ENCODE measurements around the gene MSRB2.

The MSRB2 gene

DNA sequence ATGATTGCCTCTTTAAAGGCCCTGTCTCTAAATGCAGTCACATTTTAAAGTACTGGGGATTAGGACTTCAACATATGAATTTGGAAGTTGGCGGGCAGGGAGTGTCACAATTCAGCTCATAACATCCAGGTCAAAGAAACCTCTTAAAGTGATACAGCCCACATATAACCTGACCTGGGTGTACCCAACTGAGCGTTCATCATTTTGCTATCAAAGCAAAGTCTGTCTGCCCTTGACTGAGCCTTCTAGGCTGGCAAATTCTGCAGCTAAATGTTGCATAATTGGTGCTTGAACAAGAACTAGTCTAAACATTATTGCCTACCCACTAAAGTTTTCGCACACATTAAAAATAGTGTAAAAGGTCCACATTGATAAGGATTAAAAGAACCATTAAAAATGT, 3.7 kb downstream of the MSRB2 start:
- H3K9me2 ChIP-seq (replicated peaks; ENCODE audit: insufficient read depth, low read length), result no peaks in the 10 kb centered on the region
- H3K9ac ChIP-seq (ENCODE audit: low read length), result no peak overlapping the region
- H3K36me3 ChIP-seq (ENCODE audit: low read length), result no peaks in the 10 kb centered on the region
- H2AFZ ChIP-seq (ENCODE audit: low read depth, low read length, severe bottlenecking), result no peak overlapping the region
- H3K9me3 ChIP-seq (ENCODE audit: insufficient read depth, low read length), result no peaks in the 10 kb centered on the region
- no peak overlapping the region for H3K27ac ChIP-seq (ENCODE audit: low read depth, low read length)
- no peaks in the 10 kb centered on the region for H3K79me2 ChIP-seq (ENCODE audit: insufficient read depth, low read length)
- no peak for TF ChIP-seq EZH2phosphoT487 (conservative IDR thresholded peaks at IDR 0.05; ENCODE audit: low read length)
- TF ChIP-seq CTCF (IDR thresholded peaks at IDR 0.05; ENCODE audit: insufficient read depth, low read length, poor library complexity, severe bottlenecking), result no peak
- H3K4me2 ChIP-seq (ENCODE audit: low read depth, low read length, poor library complexity, severe bottlenecking), result no peak overlapping the region
- H3K4me3 ChIP-seq (ENCODE audit: insufficient read depth, low read length, poor library complexity, severe bottlenecking), result no peak overlapping the region
- H3F3A ChIP-seq (ENCODE audit: insufficient read depth), result no peaks in the 10 kb centered on the region
- H4K20me1 ChIP-seq (ENCODE audit: low read depth, low read length), result no peaks in the 10 kb centered on the region
- no peaks in the 10 kb centered on the region for H3K27me3 ChIP-seq (ENCODE audit: low read length)

- Histone ChIP-seq H3K27me3 (ENCODE audit: low read length) (no peaks in the 10 kb centered on the region), H3K27ac (ENCODE audit: low read depth, low read length) (no peak overlapping the region), H4K20me1 (ENCODE audit: low read depth, low read length) (no peaks in the 10 kb centered on the region), H3F3A (ENCODE audit: insufficient read depth) (no peaks in the 10 kb centered on the region), H2AFZ (ENCODE audit: low read depth, low read length, severe bottlenecking) (no peak overlapping the region), H3K36me3 (ENCODE audit: low read length) (no peaks in the 10 kb centered on the region), H3K79me2 (ENCODE audit: insufficient read depth, low read length) (no peaks in the 10 kb centered on the region), H3K9me3 (ENCODE audit: insufficient read depth, low read length) (no peaks in the 10 kb centered on the region), H3K9ac (ENCODE audit: low read length) (no peak overlapping the region), H3K4me2 (ENCODE audit: low read depth, low read length, poor library complexity, severe bottlenecking) (no peak overlapping the region), H3K9me2 (replicated peaks; ENCODE audit: insufficient read depth, low read length) (no peaks in the 10 kb centered on the region), H3K4me3 (ENCODE audit: insufficient read depth, low read length, poor library complexity, severe bottlenecking) (no peak overlapping the region)
- TF ChIP-seq CTCF (IDR thresholded peaks at IDR 0.05; ENCODE audit: insufficient read depth, low read length, poor library complexity, severe bottlenecking), result no peak
- TF ChIP-seq EZH2phosphoT487 (conservative IDR thresholded peaks at IDR 0.05; ENCODE audit: low read length), result no peak
Observed at GRCh38 chr10:23099816-23100215, 4.4 kb downstream of the MSRB2 start.

DNA sequence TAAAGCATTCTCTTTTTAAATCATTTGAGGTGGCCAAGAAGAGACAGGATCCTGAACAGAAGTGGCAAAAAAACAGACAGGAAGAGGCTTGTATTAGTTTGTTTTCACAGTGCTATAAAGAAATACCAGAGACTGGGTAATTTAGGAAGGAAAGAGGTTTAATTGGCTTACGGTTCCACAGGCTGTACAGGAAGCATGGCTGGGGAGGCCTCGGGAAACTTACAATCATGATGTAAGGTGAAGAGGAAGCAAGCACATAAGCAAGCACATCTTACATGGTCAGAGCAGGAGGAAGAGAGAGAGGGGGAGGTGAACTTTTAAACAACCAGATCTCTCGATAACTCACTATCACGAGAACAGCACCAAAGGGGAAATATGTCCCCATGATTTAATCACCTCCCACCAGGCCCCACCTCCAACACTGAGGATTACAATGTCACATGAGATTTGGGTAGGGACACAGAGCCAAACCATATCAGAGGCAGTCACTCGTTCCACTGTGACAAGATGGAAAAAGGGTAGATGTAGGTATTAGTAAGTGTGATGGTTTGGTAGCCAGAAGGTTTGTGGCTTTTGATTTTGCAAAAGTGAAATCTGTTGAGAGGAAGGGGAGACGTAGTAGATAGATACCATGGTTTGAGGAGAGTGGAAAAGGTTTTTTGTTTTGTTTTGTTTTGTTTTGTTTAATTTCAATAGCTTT, 5.1 kb downstream of the MSRB2 start:
- no peaks in the 10 kb centered on the region for H3F3A ChIP-seq (ENCODE audit: insufficient read depth)
- H2AFZ ChIP-seq (ENCODE audit: low read depth, low read length, severe bottlenecking), result no peak overlapping the region
- no peak overlapping the region for H3K9ac ChIP-seq (ENCODE audit: low read length)
- no peak overlapping the region for H3K4me3 ChIP-seq (ENCODE audit: insufficient read depth, low read length, poor library complexity, severe bottlenecking)
- TF ChIP-seq EZH2phosphoT487 (conservative IDR thresholded peaks at IDR 0.05; ENCODE audit: low read length), result no peak
- no peak for TF ChIP-seq CTCF (IDR thresholded peaks at IDR 0.05; ENCODE audit: insufficient read depth, low read length, poor library complexity, severe bottlenecking)
- H3K27ac ChIP-seq (ENCODE audit: low read depth, low read length), result no peak overlapping the region
- H3K9me2 ChIP-seq (replicated peaks; ENCODE audit: insufficient read depth, low read length), result no peaks in the 10 kb centered on the region
- H4K20me1 ChIP-seq (ENCODE audit: low read depth, low read length), result no peaks in the 10 kb centered on the region
- H3K4me2 ChIP-seq (ENCODE audit: low read depth, low read length, poor library complexity, severe bottlenecking), result no peak overlapping the region
- no peaks in the 10 kb centered on the region for H3K27me3 ChIP-seq (ENCODE audit: low read length)
- no peaks in the 10 kb centered on the region for H3K9me3 ChIP-seq (ENCODE audit: insufficient read depth, low read length)
- H3K36me3 ChIP-seq (ENCODE audit: low read length), result no peaks in the 10 kb centered on the region
- H3K79me2 ChIP-seq (ENCODE audit: insufficient read depth, low read length), result no peaks in the 10 kb centered on the region
